BE2C (cell line): ENCODE results near the gene ZACN.

ENCODE experiments used
- DNase-seq: peaks from one replicate; pipeline ENCODE4 v3.0.0-alpha.2; 2020
- H3K27me3 ChIP-seq: fragments of 250-450 bp; sonication (Bioruptor Pico); 2 replicates; pipeline ENCODE4 v1.5.1; 2020; ENCODE audit warnings: mild to moderate bottlenecking
- H3K36me3 ChIP-seq: fragments of 250-450 bp; sonication (Bioruptor Pico); 2 replicates; pipeline ENCODE4 v1.5.1; 2020; ENCODE audit warnings: mild to moderate bottlenecking
- H3K4me1 ChIP-seq: fragments of 250-450 bp; sonication (Bioruptor Pico); 2 replicates; pipeline ENCODE4 v1.5.1; 2020
- H3K4me3 ChIP-seq: 2 replicates; pipeline ENCODE4 v1.5.1; 2011; ENCODE audit warnings: low read depth, low read length
- H3K9me3 ChIP-seq: fragments of 250-450 bp; sonication (Bioruptor Pico); 2 replicates; pipeline ENCODE4 v1.5.1; 2020
- CTCF ChIP-seq: IDR thresholded peaks from 2 replicates; pipeline ENCODE4 v1.5.1; 2012; ENCODE audit warnings: mild to moderate bottlenecking, low read depth, low read length

The ZACN gene

GRCh38 chr17:76131692-76132573 is 53.0 kb downstream of the ZACN start:
- DNase-seq: no peak
- no peaks in the 10 kb centered on the region for H3K9me3 ChIP-seq
- TF ChIP-seq CTCF: no peak
- H3K36me3 ChIP-seq: no peaks in the 10 kb centered on the region
- H3K4me3 ChIP-seq: no peak overlapping the region
- no peaks in the 10 kb centered on the region for H3K27me3 ChIP-seq
- no peaks in the 10 kb centered on the region for H3K4me1 ChIP-seq
